ENCODE data around the gene PACSIN3. TPM values are rescaled to one million over a fixed set of nuclear protein-coding genes. Genes with fewer than 3 reads are reported as not detected.
"Not testable (repeated sequence)": the region's sequence is repeated elsewhere in the genome, so short reads cannot be mapped to it uniquely, and the experiment has no call there.

The PACSIN3 gene
- 29.9 and 35.9 TPM in 2 replicates for total RNA-seq
- polyA plus RNA-seq (2012) = 8.7 TPM

DNA sequence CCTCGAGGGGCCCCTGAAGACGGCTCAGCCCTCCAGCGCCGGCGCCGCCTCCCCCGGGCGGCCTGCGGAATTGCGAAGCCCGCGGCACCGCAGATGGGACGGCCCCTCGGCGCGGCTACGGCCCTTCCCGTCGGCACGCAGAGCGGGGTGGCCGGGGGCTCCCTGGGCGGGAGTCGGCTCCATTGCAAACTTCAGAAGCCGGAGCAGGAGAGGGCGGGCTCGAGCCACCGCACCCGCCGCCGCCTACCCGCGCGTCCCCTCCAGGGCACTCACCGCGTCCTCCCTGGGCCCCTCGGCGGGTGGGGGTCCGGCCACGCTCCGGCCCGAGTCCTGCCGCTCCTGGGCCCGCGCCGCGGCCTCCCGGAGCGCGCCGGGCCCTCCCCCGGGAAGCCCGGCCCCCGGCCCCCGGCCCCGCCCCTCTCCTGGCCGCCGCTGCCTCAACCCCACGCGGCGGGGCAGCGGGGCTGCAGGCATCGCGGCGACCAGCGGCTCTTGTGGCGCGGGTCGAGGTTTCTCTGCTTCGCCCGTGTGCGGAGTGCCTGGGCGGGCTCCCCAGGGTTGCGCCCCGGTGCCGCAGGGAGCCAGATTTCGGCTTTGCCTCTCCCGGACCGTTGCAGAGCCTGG lies at the start of gene PACSIN3:
PACSIN3 (minus strand) TSS at position 359 of the 624 bp plus-strand sequence. CDS start 3,707 bp downstream, outside the sequence.
- DNase-seq (ENCODE audit: low read depth) = peak; percentile 41

DNA sequence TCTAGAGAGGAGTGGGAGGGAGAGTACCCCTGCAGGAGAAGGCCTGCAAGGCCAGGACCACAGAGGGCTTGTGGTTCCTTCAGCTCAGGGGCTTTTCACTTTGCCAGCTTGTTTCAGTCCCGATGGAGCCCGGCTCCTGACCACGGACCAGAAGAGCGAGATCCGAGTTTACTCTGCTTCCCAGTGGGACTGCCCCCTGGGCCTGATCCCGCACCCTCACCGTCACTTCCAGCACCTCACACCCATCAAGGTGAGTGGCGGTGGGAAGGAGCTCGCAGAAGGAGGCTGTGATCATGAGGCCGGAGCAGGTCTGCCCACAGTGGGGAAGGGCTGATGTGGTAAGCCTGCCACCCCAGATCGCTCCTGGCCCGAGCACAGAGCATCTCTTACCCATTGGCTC lies 48.9 kb upstream of the PACSIN3 start:
- DNase-seq (ENCODE audit: low read depth) = no peak

DNA sequence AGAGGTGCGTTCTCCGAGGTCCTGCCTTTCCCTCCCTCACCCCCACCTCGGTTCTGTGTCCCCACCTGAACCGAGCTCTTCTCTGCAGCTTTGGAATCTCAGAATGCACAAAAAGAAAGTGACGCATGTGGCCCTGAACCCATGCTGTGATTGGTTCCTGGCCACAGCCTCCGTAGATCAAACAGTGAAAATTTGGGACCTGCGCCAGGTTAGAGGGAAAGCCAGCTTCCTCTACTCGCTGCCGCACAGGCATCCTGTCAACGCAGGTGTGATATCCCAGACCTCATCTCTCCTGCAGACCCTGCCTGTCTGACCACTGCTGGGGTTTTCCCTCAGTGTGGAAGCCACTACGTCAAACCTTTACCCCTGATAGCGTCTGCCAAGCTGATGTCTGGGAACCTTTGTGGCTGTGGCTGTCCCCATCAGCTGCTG lies 48.5 kb upstream of the PACSIN3 start:
- DNase-seq (ENCODE audit: low read depth) = no peak

DNA sequence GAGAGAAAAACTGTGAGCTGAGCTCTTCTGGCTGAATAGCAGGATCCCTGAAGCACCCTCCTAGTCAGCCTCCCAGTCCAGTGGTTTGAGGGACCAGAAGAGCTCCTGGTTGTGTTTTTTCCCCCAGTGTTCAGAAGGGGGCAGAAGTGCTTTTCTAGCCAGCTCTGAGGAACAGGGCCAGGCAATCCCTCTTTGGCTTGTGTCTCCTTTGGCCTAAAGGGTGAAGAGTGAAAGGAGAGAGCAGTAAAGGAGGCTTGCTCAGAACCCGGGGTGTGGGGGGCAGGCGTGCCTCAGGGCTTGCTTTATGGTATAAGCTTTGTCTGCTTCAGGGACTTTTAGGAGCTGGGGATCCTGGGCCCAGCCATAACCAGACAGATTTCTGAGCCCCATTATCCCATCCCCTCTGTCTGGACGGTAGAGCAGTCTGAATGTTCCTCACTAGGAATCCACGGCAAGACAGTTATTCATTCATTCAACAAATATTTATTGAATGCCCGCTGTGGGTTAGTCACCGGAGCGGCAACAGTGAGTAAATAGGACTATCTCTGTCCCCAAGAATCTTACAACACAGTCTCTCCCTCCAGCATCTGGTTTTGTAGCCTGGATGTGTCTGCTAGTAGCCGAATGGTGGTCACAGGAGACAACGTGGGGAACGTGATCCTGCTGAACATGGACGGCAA lies 47.9 kb upstream of the PACSIN3 start:
- peak; percentile 65 for DNase-seq (ENCODE audit: low read depth)

DNA sequence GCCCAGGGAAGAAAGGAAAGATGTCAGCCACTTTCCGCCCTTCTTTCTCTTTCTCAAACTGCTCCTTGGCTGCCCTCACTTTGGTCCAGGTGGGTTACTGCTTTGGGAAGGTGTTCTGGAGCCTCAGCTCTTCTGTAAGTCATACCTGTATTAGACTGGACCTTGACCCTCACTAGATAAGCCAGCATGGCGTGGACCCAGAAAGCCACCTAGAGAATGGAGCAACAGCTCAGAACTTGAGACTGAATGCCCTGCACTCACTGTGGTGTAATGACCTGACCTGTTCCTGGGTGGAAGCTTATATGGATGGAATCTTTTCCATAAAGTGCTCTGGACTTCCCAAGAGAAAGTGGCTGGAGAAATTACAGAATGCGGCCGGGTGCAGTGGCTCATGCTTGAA lies 46.8 kb upstream of the PACSIN3 start:
- DNase-seq (ENCODE audit: low read depth) = no peak

DNA sequence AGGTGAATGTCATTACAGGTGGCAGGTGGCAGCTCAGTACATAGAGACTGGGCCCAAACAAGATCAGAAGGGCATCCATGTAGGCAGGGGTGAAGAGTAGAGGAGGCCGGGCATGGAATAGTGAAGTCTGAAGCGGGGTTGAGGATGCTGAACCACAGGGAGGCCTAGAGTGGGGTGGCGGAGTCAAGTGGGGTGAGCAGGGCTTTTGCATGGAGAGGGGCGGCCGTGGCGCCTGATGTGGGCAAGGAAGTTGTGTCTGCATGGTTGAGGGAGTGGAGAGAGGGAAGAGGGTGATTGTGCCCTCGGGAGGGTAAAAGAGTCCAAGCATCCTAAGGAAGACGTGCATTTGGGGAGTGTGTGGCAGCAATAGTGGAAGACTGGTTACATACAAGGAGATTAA lies 42.9 kb upstream of the PACSIN3 start:
- no peak for DNase-seq (ENCODE audit: low read depth)

DNA sequence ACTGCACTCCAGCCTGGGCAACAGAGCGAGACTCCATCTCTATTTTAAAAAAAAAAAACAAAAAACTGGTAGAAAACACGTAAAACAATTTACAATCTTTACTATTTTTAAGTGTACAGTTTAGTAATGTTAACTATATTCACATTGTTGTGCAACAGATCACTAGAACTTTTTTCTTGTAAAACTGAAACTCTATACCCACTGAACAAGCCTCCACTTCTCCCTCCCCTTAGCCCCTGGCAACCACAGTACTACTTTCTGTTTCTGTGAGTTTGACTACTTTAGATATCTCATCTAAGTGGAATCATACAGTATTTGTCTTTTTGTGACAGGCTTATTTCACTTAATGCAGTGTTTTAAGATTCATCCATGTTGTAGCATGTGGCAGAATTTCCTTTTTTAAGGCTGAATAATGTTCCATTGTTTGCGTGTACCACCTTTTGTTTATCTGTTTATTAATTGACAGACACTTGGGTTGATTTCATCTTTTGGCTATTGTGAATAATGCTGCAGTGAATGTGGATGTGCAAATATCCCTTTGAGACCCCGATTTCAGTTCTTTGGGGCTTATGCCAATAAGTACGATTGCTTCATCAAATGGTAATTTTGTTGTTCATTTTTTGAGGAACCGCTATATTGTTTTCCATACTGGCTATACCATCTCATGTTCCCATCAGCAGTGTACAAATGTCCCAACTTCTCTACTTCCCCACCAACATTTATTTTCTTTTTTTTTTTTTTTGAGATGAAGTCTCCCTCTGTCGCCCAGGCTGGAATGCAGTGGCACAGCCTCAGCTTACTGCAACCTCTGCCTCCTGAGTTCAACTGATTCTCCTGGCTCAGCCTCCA lies 39.5 kb upstream of the PACSIN3 start:
- no peak for DNase-seq (ENCODE audit: low read depth)

DNA sequence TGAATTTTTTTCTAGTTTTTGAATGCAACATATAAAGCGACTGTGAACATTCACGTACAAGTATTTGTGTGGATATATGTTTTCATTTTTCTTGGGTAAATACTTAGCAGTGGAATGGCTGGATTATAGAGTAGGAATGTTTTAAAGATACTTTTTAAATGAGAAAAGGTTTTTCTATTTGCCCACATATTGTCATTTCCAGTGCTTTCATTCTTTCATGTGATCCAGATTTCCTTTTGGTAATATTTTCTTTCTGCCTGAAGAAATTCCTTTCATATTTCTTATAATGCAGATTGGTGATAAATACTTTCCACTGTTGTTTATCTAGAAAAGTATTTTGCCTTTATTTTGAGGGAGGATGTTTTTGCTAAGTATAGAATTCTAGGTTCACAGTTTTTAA lies 36.5 kb upstream of the PACSIN3 start:
- no peak for DNase-seq (ENCODE audit: low read depth)

DNA sequence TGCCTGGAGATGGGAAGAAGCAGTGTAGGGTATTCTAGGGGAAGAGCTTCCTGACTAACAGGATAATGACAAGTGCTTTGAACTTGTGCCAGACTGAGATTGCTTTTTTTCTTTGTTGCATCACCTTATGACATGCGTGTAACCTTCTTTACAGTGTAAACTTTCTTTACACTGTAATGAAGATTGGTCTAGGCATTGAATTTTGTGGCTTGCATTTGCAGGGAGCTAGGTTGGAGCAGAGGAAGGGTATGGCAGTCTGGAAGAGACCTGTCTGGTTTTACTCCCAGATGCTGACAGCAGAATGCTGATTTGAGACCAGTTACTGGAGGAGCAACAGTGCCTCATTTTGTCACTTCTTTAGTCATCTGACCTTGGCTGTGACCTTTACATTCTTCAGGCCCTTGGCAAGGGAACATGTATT lies 34.2 kb upstream of the PACSIN3 start:
- DNase-seq (ENCODE audit: low read depth) = no peak

DNA sequence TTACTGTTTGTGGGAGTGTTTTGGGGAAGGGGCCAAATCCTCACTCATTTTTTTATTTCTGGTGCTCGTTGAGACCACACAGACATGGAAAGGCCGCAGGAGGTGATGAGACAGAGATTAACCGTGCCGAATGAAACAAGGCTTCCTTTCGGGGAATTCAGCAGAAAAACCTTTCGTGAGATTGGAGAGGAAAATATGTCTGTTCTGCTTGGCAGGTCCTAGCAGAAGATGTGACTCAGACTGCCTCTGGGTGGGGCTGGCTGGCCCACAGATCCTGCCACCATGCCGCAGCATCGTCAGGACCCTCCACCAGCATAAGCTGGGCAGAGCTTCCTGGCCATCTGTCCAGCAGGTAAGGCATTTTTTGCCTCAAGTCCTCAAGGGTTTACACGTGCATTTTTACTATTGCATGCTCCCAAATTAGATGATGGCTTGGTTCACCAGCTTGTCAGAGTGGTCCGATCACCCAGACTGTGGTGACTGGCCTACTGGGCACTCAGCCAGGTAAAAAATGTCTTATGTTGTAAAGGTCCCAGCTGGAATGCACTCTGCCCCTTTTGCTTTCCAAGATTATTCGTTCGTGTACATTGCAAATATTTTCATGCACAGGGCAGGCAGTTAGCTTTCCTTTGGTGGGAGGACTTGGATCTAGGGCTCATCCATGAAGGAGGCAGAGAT lies 30.0 kb upstream of the PACSIN3 start:
- DNase-seq (ENCODE audit: low read depth) = peak; percentile 68

DNA sequence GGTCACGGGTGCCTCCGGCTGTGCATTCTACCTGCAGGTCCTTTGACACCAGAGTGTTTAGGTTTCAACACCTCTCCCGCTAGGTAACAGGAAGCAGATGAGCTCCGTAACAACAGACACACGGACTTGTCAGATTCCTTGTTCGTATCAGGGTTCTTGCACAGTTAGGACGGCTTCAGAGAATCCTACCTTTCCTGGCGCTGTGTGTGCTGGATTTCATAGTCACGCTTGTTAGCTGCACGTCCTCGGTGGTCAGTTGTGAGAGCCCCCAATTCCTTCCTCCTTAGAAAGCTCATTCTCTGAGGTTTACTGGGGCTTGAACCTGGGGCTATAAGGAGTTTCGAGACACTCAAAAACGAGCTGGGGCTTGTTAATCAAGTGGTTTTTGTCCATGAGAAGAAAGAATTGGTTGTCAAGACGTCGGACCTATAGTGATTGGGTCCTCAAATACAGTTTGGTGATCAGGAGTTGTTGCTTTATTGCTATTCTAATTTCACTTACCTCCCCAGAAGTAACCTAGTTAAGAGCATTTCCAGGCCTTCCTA lies 29.2 kb upstream of the PACSIN3 start:
- DNase-seq (ENCODE audit: low read depth) = no peak

DNA sequence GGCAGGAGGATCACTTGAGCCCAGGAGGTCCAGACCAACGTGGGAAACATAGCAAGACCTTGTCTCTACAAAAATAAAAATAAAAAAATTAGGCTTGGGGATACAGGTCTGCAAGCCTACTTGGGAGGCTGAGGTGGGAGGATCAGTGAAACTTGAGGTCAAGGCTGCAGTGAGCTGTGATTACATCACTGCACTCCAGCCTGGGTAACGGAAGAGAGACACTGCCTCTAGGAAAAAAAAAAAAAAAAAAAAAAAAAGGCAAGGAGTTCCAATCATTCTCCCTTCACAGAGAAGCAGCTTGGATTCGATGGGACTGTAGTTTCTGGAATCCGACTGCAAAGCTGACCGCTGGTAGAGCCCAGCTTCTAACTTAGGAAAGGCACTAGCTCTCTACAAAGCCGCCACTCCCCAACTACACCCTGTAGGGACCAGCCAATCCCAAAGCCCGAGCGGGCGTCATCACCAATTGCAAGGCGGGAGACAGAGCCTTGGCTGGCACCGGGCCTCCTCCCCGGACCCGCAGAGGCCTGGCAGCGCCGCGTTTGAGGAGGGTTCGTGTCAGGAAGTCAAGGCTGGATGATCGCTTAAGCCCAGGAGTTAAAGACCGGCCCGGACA lies 27.8 kb upstream of the PACSIN3 start:
- DNase-seq (ENCODE audit: low read depth) = peak; percentile 98

DNA sequence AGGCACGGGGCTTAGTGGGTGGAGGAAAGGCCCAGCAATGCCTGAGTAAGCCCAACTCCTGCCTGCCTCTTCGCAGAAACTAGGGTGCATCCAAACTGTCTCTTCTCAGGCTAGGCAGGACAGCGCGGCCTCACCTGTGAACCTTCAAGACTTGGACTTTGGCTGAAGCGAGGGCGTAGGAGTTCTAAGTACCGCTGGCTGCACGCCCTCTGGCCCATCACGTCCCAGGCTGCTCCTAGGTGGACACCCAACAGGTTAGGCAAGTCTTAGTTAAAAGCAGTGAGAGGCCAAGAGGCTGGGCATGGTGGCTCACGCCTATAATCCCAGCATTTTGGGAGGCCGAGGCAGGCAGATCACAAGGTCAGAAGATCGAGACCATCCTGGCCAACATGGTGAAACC lies 26.7 kb upstream of the PACSIN3 start:
- no peak for DNase-seq (ENCODE audit: low read depth)

DNA sequence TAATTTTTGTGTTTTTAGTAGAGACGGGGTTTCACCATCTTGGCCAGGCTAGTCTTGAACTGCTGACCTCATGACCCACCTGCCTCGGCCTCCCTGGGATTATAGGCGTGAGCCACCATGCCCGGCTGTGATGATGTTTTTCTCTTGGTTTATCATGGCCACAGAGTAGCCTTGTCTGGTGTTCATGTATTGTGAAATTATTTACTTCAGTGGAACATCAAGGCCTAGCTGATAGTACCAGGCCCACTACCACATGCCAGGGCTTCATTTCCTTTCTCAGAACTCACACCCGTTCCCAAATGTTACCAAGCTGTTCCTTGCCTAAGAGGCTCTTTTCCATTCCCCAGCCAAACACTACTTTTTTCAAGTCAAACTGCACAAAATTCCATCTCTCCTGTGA lies 22.4 kb upstream of the PACSIN3 start:
- DNase-seq (ENCODE audit: low read depth) = no peak

DNA sequence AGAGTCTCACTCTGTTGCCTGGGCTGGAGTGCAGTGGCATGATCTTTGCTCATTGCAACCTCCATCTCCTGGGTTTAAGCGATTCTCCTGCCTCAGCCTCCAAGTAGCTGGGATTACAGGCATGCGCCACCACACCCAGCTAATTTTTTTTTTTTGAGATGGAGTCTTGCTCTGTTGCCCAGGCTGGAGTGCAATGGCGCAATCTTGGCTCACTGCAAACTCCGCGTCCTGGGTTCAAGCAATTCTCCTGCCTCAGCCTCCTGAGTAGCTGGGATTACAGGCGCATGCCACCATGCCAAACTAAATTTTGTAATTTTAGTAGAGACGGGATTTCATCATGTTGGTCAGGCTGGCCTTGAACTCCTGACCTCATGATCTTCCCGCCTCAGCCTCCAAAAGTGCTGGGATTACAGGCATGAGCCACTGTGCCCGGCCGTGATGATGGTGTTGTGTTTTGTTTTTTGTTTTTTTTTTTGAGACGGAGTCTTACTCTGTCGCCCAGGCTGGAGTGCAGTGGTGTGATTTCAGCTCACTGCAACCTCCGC lies 21.8 kb upstream of the PACSIN3 start:
- not testable (repeated sequence) for DNase-seq (ENCODE audit: low read depth)

DNA sequence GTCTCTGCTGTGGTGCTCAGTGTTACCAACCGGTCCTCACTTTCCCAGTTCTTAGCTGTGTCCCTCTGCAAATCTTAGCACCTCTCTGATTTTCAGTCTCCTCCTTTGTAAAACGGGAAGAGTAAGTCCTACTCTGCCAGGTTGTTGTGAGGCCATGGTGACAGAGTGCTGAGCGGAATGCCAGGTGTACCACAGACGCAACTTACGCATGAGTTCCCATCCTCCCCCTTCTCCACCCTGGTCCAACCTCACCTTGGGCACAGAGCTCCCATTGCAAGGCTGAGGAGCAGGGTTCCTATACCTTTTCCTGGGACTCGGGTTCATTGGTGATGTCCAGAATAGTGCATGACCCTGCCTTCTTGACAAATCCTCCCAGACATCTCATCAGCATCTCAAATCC lies 21.2 kb upstream of the PACSIN3 start:
- no peak for DNase-seq (ENCODE audit: low read depth)

DNA sequence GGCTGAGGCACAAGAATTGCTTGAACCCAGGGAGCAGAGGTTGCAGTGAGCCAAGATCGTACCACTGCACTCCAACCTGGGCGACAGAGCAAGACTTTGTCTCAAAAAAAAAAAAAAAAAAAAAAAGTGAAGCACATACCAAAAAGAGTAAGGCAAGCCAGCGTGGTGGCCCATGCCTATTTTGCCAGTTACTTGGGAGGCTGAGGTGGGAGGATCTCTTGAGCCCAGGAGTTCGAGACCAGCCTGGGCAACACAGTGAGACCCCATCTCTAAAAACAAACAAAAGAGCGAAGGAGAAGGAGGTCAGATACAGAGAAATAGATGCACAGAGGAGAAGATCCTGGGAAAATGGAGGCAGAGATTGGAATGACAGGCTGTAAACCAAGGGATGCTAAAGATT lies 20.3 kb upstream of the PACSIN3 start:
- DNase-seq (ENCODE audit: low read depth) = not testable (repeated sequence)

DNA sequence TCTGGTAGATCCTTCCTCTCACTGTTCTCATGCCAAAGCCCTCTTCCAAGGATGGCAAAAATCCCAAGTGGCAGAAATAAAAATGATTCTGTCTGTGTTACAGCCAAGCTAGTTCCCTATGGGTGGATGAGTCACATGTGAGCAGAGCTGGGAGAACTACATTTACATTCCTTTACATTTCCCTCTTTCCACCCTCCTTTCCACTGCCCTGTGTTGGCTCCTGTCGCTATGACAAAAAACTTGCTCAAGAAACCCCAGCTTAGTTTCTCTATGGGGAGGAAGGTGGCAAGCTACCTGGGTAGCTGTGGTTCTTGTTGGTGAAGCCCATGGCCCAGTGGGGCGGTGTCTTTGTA lies 18.4 kb upstream of the PACSIN3 start:
- DNase-seq (ENCODE audit: low read depth) = no peak

DNA sequence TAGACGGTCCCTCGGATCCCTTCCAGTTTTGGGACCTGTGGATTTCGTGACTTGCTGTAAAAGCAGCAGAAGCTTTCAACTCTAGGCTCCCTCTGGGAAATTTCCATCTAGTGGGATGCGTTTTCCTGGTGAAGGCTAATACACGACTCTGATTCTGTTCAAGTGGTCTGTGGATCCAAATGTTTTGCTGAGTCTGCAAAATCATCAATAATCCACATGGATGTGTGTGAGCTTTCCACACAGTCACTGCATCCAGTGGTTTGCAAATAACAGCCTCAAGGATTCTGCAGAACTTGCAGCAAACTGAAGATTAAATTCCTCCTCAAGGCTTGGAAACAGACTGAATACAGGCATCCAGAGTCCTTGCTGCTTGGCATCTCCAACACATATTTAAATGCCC lies 16.3 kb upstream of the PACSIN3 start:
- DNase-seq (ENCODE audit: low read depth) = no peak

DNA sequence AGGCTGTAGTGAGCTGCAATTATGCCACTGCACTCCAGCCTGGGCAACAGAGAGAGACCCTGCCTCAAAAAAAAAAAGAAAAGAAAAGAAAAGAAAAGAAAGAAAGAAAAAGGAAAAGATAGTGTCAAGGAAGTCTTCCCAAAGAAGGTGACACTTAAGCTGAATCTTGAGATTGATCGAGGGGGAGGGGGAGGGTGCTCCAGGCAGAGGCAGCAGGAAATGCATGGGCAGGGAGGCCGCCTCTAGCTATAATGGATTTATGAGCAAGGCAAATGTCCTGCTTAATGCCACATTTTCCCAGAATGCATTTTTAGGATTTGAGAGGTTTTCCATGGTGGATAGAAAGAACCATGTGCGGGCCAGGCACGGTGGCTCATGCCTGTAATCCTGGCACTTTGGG lies 14.8 kb upstream of the PACSIN3 start:
- no peak for DNase-seq (ENCODE audit: low read depth)

DNA sequence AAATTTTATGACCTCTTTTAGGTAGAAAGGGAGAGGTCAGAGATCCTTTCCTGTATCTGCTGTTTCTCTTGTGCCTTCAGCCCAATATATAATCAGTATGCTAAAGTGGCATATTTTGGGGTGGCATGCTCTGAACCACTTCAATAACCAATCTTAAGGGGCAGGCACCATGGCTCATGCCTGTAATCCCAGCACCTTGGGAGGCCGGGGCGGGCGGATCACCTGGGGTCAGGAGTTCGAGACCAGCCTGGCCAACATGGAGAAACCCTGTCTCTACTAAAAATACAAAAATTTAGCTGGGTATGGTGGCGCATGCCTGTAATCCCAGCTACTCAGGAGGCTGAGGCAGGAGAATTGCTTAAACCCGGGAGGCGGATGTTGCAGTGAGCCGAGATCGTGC lies 11.9 kb upstream of the PACSIN3 start:
- not testable (repeated sequence) for DNase-seq (ENCODE audit: low read depth)

Data from myocyte (in vitro differentiated cells).